H1 (cell line): Measurements from ENCODE around the gene ADGRA3.

Experiments used
- RAD21 ChIP-seq, 2 experiments: IDR thresholded peaks in 1 of 2; conservative IDR thresholded peaks in 1 of 2; 2 replicates each; pipeline ENCODE4 v1.6.1; 2011; ENCODE audit warnings: low read depth in 2 of 2, low read length in 2 of 2, improper control_type of control experiment in 1 of 2, inconsistent platforms in 1 of 2, mild to moderate bottlenecking in 1 of 2, moderate library complexity in 1 of 2
- TF ChIP-seq, protein P1 (sequence below), 3 experiments: IDR thresholded peaks; 1 replicate in 2 of 3; 2 replicates in 1 of 3; pipeline versions ENCODE4 v1.5.1 to v1.6.1; 2011; ENCODE audit warnings: low read length in 3 of 3, mild to moderate bottlenecking in 3 of 3, inconsistent platforms in 2 of 3, low read depth in 1 of 3, moderate library complexity in 1 of 3; ENCODE audit not compliant: insufficient read depth in 1 of 3; ENCODE audit errors: control extremely low read depth in 1 of 3

DNA sequence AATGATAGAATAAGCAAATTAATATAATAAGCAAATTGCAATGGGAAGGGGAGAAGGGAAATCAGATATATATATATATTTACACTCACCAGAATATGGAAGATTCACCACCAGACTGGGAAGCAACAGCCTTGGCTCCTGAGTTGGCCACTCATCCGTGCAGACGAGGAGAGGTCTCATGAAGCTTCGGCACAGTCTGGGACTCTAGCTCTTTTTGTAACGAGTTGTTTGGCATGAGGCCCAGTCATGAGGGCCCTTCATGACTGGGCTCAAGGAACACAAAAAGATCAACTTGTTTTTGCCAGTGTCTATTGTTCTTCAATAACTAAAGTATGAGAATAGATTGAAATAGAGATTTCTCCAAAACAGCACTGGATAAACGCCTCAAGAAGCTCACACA lies 176.4 kb downstream of the ADGRA3 start:
- no peak for TF ChIP-seq RAD21 (IDR thresholded peaks at IDR 0.05 in 1 of 2, conservative IDR thresholded peaks at IDR 0.05 in 1 of 2; ENCODE audit: low read depth in 2 of 2, low read length in 2 of 2)
- TF ChIP-seq, protein P1, sequence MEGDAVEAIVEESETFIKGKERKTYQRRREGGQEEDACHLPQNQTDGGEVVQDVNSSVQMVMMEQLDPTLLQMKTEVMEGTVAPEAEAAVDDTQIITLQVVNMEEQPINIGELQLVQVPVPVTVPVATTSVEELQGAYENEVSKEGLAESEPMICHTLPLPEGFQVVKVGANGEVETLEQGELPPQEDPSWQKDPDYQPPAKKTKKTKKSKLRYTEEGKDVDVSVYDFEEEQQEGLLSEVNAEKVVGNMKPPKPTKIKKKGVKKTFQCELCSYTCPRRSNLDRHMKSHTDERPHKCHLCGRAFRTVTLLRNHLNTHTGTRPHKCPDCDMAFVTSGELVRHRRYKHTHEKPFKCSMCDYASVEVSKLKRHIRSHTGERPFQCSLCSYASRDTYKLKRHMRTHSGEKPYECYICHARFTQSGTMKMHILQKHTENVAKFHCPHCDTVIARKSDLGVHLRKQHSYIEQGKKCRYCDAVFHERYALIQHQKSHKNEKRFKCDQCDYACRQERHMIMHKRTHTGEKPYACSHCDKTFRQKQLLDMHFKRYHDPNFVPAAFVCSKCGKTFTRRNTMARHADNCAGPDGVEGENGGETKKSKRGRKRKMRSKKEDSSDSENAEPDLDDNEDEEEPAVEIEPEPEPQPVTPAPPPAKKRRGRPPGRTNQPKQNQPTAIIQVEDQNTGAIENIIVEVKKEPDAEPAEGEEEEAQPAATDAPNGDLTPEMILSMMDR (IDR thresholded peaks at IDR 0.05; ENCODE audit: control extremely low read depth in 1 of 3, insufficient read depth in 1 of 3, low read depth in 1 of 3, low read length in 3 of 3) = no peak
